HG03571 (cell line): ENCODE results near the gene UNC13A.

Experiments
- ATAC-seq: cut with Tn5 transposase; IDR thresholded peaks from one replicate; pipeline ENCODE4 v1.9.1; 2021; ENCODE audit not compliant: unreplicated experiment

Gene UNC13A

GRCh38 chr19:17687857-17688784 is at the start of gene UNC13A:
TSS of gene UNC13A (minus strand) at chr19:17688354. CDS start at chr19:17688199, 155 bp downstream.
- ATAC-seq: no peak

GRCh38 chr19:17737690-17738153 is 49.6 kb upstream of the UNC13A start:
- ATAC-seq: no peak

- ATAC-seq: no peak
Observed at GRCh38 chr19:17735410-17735809, 47.3 kb upstream of the UNC13A start.

GRCh38 chr19:17734146-17734545 is 46.0 kb upstream of the UNC13A start:
- ATAC-seq: no peak

GRCh38 chr19:17733127-17733526 is 45.0 kb upstream of the UNC13A start:
- ATAC-seq: no peak

- no peak for ATAC-seq
Observed at GRCh38 chr19:17727843-17728242, 39.7 kb upstream of the UNC13A start.

- ATAC-seq: no peak
Observed at GRCh38 chr19:17726964-17727773, 39.0 kb upstream of the UNC13A start.

- ATAC-seq: no peak
Observed at GRCh38 chr19:17726136-17726741, 38.1 kb upstream of the UNC13A start.

- no peak for ATAC-seq
Observed at GRCh38 chr19:17725422-17726078, 37.4 kb upstream of the UNC13A start.

GRCh38 chr19:17724655-17725054 is 36.5 kb upstream of the UNC13A start:
- no peak for ATAC-seq

GRCh38 chr19:17722655-17723240 is 34.6 kb upstream of the UNC13A start:
- no peak for ATAC-seq

GRCh38 chr19:17721821-17722220 is 33.7 kb upstream of the UNC13A start:
- ATAC-seq: no peak

- ATAC-seq: no peak
Observed at GRCh38 chr19:17721111-17721628, 33.0 kb upstream of the UNC13A start.

GRCh38 chr19:17720440-17720839 is 32.3 kb upstream of the UNC13A start:
- no peak for ATAC-seq

- no peak for ATAC-seq
Observed at GRCh38 chr19:17719730-17720400, 31.7 kb upstream of the UNC13A start.

GRCh38 chr19:17718947-17719711 is 31.0 kb upstream of the UNC13A start, which contains the start of gene MAP1S:
TSS of gene MAP1S (plus strand) at chr19:17719480. CDS start at chr19:17719503, 23 bp downstream.
- ATAC-seq: no peak

- ATAC-seq: no peak
Observed at GRCh38 chr19:17718550-17718946, 30.4 kb upstream of the UNC13A start.

GRCh38 chr19:17716309-17716929 is 28.3 kb upstream of the UNC13A start:
- no peak for ATAC-seq
